Stimulated activated naive CD8-positive, alpha-beta T cell treated with anti-CD3 and anti-CD28 coated beads, Interleukin-15, Interleukin-2, amounts not matched to agents 100 U/mL and 50 U/mL, for 24 hours (primary cell): ENCODE data around the gene FOXP2.
"Not testable (repeated sequence)": the region's sequence is repeated elsewhere in the genome, so short reads cannot be mapped to it uniquely, and the experiment has no call there.

ENCODE experiments used
- ATAC-seq: fragments of 150-1000 bp; cut with Tn5 transposase; one replicate; pipeline ENCODE4 v1.10.0; 2021
- DNase-seq: peaks from one replicate; pipeline ENCODE4 v3.0.0; 2021

FOXP2 gene

GRCh38 chr7:114414156-114415063 is at the start of gene FOXP2:
TSS of gene FOXP2 (plus strand) at chr7:114414815. CDS start at chr7:114426512, 11,697 bp downstream.
- DNase-seq, result no peak
- no peak for ATAC-seq

- ATAC-seq, result no peak
- DNase-seq, result no peak
Measured at GRCh38 chr7:114365791-114366190, 48.8 kb upstream of the FOXP2 start.

GRCh38 chr7:114368492-114368891 is 46.1 kb upstream of the FOXP2 start:
- no peak for ATAC-seq

GRCh38 chr7:114369294-114369693 is 45.3 kb upstream of the FOXP2 start:
- ATAC-seq (no peak), DNase-seq (no peak)

More at GRCh38 chr7:114368492-114368891, 46.1 kb upstream of the FOXP2 start:
- DNase-seq, result no peak

GRCh38 chr7:114372619-114373018 is 42.0 kb upstream of the FOXP2 start:
- DNase-seq (no peak), ATAC-seq (no peak)

GRCh38 chr7:114375907-114376306 is 38.7 kb upstream of the FOXP2 start:
- no peak for DNase-seq
- ATAC-seq, result no peak

GRCh38 chr7:114383946-114384345 is 30.7 kb upstream of the FOXP2 start:
- not testable (repeated sequence) for ATAC-seq, DNase-seq

GRCh38 chr7:114384346-114384745 is 30.3 kb upstream of the FOXP2 start:
- not testable (repeated sequence) for ATAC-seq, DNase-seq

- DNase-seq, result no peak
Measured at GRCh38 chr7:114388021-114388420, 26.6 kb upstream of the FOXP2 start.

GRCh38 chr7:114392686-114393085 is 21.9 kb upstream of the FOXP2 start:
- ATAC-seq (no peak), DNase-seq (no peak)

More at GRCh38 chr7:114388021-114388420, 26.6 kb upstream of the FOXP2 start:
- ATAC-seq, result no peak

GRCh38 chr7:114402876-114403635 is 11.6 kb upstream of the FOXP2 start:
- no peak for ATAC-seq
- DNase-seq, result no peak

GRCh38 chr7:114405427-114405826 is 9.2 kb upstream of the FOXP2 start:
- ATAC-seq, result no peak
- no peak for DNase-seq

GRCh38 chr7:114409750-114410149 is 4.9 kb upstream of the FOXP2 start:
- no peak for DNase-seq
- no peak for ATAC-seq

GRCh38 chr7:114412548-114412947 is 2.1 kb upstream of the FOXP2 start:
- ATAC-seq (no peak), DNase-seq (no peak)

- ATAC-seq (no peak), DNase-seq (no peak)
Measured at GRCh38 chr7:114413761-114414155, 857 bp upstream of the FOXP2 start.

GRCh38 chr7:114415064-114415989 is 712 bp downstream of the FOXP2 start:
- no peak for DNase-seq
- no peak for ATAC-seq

GRCh38 chr7:114416129-114416990 is 1.7 kb downstream of the FOXP2 start:
- ATAC-seq (no peak), DNase-seq (no peak)

- DNase-seq, result no peak
- no peak for ATAC-seq
Measured at GRCh38 chr7:114417290-114417689, 2.7 kb downstream of the FOXP2 start.

GRCh38 chr7:114418117-114418516 is 3.5 kb downstream of the FOXP2 start:
- ATAC-seq, result no peak

GRCh38 chr7:114419441-114420272 is 5.0 kb downstream of the FOXP2 start:
- DNase-seq (no peak), ATAC-seq (no peak)

More at GRCh38 chr7:114418117-114418516, 3.5 kb downstream of the FOXP2 start:
- DNase-seq, result no peak
